Activated CD4-positive, CD25-positive, alpha-beta regulatory T cell treated with anti-CD3 and anti-CD28 coated beads, Interleukin-2, amount 50 U/mL, for 72 hours (primary cell): ENCODE results near the gene TMEM255A.

Source experiments
- DNase-seq: peaks from one replicate; pipeline ENCODE4 v3.0.0; 2021

The TMEM255A gene

DNA sequence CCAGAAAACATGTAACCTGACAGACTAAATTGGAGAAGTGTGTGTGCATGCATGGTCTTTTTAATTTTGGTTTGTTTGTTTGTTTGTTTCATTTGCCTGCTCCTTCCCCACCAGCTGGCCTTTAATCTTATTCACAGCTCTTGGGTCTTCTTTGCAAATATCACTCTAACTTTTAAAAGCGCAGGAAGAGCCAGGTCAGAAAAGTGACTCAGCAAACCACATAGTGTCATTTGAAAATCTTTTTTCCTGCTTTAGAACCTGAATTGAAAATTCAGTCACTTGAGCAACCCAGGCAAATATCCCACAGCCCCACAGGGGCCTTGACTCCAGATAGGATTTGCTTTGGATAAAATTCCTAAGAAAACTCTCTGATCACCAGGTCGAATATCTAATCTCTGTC is 4.6 kb downstream of the TMEM255A start:
- DNase-seq, result no peak

DNA sequence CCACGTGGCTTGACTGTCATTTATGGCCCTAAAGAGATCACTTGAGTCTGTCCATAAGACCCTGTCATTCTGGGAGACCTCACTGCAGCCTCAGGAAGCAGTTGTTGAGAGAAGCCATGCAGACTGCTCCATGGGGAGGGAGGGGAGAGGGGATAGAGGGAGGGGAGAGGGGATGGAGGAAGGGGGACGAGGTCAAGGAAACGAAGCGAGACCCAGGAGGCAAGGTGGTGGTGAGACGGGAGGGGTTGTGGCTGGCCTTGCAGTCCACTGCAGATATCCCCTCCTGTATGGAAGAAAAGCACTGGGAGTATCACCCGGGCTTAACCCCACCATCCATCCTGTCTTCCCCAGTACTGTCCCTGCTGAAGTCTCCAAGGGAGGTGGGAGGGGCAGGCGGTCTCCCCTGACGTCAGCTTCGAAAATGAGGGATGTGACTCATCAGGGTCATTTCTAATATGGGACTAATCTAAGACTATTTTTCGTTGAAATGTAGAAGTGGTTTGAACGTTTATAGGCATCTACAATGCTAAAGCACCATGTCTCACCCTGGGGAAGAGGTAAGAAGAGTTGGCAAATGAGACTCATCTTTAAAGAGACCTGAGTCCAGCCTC is 5.6 kb downstream of the TMEM255A start:
- DNase-seq, result no peak

DNA sequence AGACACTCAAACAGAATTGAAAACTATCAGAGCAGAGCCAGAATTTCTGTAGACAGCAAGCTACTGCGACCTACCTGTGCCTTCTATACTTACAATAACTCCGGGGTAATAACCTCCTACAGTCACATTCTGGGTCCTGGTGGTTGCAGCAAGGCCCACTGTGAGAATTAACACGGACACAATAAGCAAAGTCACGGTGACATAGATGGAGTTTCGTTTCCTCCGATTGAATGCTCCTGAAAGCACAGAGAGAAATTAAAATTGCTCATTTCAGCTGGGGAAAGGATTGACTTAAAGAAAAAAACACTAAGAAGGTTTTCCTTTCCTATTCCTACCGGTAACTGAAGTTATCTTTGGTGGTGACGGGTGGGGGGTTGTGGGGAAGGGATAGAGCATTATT is 7.0 kb downstream of the TMEM255A start:
- DNase-seq, result no peak

DNA sequence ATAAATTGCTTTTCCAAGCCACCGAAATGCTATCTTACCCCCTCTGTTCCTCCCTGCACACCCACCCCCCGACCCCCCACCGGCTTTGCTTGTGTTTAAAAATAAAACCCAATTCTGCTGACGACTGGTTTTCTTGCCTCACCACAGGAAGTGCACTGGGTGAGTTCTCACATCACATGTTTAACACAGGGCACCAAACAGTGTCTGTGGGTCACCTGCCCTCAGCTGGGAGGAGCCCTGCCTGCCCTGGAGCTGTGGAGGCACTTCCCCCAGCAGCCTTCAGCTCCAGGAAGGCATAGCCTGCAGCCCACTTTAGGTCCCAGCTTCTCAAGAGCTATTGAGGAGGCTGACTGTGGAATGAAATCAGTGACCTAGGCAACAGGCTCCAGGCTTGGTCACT is 8.8 kb downstream of the TMEM255A start:
- DNase-seq, result no peak

DNA sequence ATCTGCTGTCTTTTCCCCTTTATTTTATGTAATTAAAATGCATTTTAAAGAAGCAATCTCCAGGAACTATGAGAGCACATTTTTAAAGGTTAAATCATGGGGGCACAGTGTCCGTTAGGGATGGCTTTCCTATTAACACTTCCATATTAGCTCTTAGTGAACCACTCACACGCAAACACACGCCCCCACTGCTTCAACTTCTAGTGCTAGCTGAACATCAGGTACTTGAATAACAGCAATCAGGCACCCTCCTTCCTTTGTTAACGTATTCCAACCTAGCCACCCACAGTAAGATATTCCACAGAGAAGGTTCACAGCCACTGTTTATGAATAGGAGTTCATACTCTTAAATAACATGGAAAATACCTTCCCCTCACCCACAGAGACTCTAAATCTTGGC is 9.3 kb downstream of the TMEM255A start:
- no peak for DNase-seq

DNA sequence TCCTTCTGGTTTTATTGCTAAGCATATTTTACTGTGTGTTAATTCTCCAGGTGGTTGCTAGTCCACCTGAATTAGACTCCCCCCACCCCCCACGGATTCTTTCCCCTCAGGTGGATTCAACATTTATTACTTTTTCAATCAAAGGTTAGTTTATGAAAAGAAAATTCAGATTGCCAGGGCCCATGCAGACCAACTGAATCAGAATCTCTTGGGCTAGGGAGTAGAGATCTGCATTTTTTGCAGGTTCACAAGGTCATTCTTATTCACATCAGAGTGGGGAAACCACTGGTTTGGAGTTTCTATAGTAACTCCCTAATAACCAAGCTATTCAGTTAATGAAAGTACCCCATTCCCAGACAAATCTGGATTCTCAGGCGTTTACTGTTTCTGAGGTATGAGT is 9.8 kb downstream of the TMEM255A start:
- DNase-seq, result no peak

DNA sequence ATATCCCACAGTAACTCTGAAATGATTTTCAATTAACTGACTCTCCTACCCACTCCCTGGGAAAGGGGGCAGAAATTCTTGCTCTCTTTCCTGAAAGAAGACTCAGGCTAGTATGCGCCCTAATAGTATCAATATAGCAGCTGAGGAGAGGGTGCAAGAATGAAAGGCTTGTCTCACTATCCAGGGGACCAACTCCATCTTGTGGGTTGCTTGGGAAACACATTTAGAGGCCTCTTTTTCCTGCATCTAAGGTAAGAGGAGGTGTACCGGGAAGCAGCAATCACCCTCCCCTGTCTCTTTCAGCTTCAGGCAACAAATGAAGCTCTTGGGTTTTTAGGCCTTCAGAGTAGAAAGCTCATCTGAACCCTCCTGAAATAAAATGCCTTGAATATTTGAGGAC is 11.3 kb downstream of the TMEM255A start:
- no peak for DNase-seq

DNA sequence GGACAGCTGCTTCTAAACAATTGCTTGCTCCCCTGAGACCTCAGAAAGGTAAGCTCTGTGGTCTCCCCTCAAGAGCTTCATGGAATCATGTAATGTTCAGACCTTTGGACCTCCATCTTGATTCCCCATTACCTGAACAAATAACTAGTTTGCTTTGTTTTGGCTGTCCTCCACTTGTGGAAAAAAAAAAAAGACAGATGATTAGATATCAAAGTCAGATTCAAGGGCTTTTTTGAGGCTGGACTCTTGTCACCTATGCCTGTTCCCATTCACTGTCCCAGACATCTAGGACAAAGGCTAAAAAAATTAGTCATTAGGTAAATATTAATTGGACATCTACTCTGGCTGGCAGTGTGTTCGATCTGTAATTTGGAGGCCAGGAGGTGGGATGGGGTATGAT is 13.3 kb downstream of the TMEM255A start:
- DNase-seq, result no peak

DNA sequence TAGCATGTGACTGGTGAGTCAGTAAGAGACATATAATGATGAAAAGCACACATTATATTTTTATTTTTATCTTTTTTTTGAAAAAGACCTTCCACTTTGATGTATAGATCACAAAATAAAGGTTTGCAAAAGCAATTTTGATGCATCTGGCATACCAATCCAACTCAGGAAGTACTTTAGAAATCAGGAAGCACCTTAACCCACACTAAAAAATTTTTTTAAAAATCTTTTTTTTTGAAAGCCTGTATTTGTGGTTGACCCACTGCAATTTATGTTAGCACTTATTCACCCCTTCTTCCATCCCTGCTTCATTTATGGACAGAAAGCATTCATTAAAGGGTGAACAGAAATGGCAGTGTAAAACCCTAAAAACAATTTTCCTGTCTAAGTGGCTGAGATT is 16.6 kb downstream of the TMEM255A start:
- DNase-seq, result no peak

DNA sequence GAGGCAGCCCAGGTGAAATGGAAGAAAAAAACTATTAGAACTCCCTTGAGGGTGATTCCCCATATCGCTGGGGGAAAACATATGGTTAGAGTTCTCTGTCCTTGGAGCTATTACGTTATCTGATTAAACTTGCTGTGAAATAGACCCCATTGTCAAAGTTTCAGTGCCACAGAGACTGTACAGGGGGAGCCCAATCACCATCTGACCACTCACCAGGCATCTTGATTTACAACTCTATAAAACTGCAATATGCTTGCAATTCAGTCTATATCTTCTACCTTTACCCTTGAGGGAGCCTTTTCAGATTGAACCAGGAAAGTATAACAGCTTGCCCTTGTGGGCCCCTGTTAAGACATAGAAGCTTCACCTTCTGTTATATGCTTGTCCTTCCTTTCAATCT is 18.2 kb downstream of the TMEM255A start:
- DNase-seq, result no peak

DNA sequence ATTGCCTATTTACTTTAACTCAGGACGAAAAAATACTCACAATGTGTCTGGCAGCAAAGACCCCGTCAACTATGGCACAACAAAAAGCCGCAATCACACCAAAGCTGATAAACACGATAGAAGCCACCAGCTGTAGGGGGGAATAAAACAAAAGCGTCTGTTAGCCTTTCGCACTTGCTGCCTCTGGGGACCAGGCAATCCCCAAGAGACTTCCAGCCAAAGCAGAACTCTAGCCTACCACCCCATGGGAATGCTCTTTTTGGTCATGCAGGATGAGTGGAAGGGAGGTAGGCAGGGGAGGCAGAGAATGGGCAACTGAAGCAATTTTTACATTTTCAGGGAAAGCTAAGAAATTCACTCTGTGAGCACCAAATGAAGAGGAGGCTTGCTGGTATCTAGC is 20.1 kb downstream of the TMEM255A start:
- no peak for DNase-seq

DNA sequence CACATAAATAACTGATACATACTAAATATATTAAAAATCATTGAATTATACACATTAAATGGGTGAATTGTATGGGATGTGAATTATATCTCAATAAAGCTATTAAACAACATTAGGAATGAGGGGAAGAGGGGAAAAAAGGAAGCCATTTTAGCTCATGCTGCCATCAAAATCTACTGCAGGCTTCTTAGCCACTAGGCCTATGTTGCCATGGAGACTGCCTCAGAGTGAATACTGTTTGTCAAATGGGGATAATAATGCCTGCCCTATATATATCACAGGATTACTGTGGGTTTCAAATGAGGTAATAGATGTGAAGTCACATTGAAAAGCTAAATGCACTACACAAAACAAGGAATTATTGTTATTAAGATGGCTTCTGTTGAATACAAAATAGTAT is 21.2 kb downstream of the TMEM255A start:
- DNase-seq, result no peak

DNA sequence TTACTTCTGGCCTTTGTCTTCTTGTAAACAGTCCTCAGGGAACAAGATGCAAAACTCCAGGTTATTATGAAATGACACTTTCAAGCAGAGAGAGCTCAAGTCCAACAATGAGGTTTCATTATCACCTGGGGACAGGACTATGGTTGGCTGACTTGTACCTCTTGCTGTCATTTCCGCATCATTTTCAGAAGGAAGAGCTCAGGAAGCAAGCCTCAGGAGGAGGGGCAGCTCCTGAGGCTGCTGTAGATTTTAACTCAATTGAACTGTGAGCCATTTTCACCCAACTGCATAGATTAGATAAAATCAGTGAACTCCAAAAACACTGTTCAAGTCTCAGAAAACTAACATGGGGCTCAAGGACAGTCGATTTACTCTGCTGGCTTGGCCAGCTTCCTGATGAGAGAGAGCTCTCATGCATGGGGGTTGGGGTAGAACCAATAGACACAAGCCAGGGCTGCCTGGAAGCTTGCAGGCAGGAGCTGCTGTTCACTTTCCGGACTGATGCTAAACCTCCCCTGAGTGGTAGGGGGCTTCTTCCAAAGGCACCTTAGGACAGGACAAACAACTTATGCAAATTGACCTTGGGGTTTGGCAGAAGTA is 23.6 kb downstream of the TMEM255A start:
- DNase-seq, result no peak

DNA sequence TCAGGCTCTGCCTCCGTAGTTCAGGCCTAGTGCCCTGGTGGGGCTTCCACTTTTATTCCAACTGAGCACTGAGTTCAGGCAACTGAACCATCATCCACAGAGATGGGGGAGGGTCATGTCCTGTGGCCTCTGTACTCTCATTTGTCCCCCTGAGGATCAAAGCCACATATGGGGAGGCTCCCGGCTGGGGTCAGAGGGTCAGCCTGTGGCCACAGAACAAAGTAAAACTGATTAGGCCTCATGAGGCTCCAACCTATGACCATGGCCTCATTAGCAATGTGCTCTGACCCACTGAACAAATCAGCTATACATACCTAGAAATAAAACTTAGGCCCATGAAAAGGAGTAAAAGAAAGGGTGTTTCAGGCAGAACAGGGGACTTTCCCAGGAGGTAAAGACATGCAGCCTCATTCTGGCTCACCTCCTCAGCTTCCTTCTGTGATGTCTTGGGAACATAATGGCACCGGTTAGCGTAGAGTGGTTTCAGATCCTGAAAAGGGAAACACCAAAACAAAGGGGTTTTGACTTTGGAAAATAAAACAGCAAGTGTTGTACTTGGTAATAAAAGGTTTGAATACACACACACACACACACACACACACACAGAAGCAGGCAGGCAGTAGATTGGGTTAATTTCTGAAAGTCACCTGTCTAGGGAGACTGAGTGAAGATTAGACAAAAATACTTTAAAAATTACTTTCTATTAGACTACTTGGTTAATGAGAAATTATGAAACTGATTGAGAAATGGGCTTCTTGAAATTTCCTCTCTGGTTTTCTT is 24.3 kb downstream of the TMEM255A start:
- DNase-seq, result no peak

DNA sequence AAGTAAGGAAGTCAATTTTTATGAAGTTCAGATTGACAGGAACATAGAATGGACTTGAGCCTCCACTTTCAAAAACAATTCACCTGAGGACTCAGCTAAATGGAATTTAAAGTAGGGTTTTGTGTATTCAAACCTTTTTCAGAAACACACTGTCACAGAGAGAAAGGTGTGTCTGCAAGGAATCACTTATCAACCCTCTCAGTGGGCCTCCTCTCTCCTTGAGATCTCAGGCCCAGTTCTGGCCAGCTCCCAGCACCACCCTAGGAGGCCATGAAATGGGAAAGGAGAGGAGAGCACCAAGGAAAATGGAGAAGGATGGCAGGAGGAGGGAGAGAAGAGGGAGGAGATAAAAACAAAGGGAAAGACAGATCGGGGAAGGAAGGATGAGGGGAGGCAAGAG is 28.6 kb downstream of the TMEM255A start:
- no peak for DNase-seq

DNA sequence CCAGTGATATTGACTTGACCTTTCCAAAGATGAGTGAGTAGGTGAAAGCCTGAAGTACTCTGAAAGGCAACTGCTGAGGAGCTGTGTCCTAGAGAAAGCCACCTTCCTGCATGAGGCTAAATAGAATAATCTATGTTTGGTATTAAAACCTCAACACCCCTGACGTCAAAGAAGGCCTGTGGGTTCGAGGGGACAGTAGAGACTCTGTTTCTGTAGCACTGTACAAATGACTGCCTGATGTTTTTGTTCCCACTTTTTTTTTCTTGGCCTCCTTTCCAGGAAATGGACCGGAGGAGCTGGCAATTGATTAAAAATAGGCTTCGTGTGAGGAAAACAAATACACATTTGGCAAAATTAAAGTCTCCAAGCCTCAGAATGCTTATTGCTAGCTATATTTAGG is 29.5 kb downstream of the TMEM255A start:
- no peak for DNase-seq

DNA sequence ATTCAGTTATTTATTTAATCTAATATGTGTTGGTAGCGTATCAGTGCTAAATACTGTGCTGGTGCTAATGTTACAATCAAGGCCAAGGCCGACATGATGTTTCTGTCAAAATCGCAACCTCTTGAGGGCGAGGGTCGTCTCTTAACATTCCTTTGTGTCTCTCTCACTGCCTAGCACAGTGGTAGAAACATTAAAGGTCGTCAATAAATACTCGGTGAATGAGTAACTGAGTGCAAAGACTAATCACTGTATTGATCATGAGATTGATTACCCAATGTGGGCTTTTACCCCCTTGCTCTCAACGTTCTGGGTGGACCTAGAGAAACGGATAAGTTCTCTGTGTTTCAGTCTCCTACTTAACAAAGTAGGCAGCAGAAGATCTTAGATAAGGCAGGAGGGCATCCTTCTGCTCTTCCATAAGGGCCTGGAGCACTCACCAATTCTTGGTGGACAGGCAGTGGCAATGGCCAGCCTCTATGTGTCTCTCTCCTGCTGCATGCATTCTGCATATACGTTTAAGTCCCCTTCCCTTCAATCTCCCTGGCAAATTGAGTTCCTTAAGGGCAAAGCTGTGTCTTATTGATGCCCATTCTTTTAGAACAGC is 30.1 kb downstream of the TMEM255A start:
- no peak for DNase-seq

DNA sequence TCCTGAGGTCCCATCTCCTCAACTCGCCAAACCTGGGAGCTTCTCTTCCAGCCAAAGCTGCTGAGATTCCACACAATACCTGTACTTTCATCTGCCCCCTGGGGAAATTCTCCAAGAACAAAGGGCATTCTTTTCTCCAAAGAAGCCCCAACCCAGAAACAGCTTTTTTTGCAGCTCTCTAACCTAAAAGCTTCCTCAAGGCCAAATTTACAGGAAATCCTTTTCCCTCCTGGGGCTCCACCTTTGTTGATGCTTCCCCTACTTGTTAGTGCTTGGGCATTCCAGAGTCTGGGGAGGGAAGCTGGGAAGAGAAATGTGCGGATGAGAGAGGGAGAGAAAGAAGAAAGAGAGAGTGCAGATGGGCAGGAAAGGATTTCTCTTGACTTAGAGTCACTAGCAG is 36.3 kb downstream of the TMEM255A start:
- no peak for DNase-seq

DNA sequence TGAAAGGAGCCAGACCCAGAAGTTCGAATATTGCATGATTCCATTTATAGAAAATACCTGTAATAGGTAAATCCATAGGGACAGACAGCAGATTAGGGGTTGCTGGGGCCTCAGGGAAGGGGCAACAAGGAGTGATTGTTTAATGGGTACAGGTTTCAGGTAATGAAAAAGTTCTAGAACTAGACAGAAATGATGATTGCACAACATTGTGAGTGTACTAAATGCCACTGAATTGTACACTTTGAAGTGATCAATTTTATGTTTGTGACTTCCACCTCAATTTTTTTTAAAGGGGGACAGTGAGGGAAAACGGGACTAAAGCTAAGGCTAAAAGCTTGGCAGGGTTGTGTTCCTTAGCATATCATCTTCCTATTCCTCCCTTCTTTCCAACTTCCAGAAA is 37.1 kb downstream of the TMEM255A start:
- DNase-seq, result no peak

DNA sequence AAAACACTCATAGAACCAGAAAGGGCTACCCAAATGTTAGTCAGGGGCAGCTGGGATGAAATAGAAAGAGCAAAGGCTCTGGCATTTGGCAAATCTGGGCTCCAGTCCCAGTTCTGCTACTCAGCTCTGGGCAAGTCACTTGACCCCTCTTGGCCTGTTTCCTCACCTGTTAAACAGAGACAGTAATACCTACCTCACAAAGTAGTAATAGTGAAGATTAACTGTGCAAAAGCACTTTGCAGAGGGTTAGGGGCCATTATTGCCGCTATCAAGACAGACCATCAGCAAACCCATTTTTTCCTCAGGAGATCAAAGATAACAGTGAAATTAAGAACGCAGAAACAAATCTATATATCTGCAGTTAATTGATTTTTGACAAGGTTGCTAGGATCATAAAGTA is 40.0 kb downstream of the TMEM255A start:
- DNase-seq, result no peak

DNA sequence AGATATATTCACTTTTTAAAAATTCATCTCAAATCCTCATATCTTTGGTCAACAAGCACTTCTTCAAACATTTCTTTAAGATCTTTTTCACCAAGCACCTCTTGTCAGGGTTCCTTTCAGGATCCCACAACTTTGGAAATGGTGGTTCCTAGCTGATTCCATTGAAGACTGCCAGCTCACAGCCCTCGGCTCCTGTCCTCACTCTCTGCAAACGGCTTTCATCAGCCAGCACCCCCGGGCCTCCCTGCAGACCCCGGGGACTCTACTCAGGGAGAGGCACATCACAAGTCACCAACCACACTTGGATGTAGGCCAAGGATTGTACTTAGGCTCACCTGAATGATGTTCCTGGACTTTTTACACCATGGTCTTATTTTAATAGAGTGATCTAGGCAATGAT is 40.7 kb downstream of the TMEM255A start:
- no peak for DNase-seq

DNA sequence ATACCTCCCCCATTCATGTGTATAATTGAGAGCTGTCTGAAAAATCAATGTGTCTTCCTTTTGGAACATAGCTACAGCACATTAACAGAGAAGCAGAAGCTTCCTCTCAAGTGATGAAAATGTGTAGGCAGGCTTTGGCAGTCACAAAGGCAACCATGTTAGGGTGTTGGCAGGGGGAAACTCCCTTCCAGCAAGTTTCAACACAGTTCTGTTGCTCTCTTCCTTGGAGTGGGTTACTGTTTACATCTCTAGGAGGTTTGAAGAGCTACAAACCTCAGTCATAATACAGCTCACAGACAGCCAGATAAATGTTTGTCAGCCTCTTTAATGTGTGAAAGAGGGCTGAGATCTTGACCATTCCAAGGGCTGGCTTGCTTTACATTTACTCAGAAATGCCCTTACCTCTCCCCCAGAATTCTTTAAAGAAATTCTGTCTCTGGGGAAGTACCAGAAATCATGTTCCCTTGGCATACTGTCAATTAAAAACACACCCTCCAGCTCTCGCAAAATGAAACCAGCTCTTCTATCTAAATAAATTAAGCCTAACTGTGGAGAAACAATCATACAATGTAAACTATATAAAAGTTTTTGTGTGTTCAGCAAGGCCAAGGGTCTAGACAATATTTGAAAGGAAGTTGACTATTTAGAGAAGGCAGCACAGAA is 41.8 kb downstream of the TMEM255A start:
- DNase-seq, result no peak

DNA sequence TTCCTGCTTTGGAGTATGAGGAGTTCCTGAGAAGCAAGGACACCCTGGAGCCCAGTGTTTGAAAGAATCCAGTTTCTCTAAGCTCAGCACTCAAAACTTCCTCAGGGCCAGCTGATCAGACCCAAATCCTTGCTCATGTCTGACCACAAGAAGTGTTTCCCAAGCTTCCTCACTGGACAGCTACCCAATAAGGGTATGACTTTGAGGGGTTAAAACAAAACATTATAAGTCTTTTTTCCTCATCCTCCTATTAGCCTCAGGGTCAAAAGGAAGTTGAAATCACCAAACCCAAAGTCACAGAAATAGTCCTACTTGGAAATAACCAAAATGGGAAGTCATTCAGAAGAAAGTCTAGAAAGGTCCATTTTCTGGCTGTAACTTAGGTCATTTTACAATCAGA is 46.9 kb downstream of the TMEM255A start:
- DNase-seq, result no peak
